GM12875 (cell line): Measurements from ENCODE around the gene FGFR2.
"Not testable (repeated sequence)": the region's sequence is repeated elsewhere in the genome, so short reads cannot be mapped to it uniquely, and the experiment has no call there.

Experiments used
- H3K4me3 ChIP-seq: one replicate; pipeline ENCODE4 v1.5.1; 2011; ENCODE audit warnings: low read depth, low read length, control low read depth
- CTCF ChIP-seq: IDR thresholded peaks from 2 replicates; pipeline ENCODE4 v1.5.1; 2011; ENCODE audit warnings: low read depth, mild to moderate bottlenecking, control low read depth, inconsistent platforms, low read length, moderate library complexity, borderline replicate concordance; ENCODE audit not compliant: insufficient read depth

Gene FGFR2

DNA sequence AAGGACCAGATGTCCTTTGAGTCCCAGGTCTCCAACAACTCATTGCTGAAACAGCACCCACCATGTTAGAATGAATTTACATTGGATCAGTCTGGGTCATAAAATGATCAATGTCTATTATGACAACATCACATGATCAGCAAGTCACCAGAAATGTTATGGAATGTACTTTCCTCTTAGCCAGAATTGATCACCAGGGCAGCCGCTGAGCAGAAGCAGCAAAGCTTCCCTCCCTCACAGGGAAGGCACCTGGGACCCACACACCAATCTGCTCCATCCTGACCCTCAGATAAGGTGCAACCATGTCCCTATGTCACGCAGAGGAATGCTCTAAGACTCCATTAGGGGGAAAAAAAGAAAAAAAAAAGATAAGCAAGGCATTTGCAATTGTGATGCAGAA lies 30.0 kb downstream of the FGFR2 start:
- H3K4me3 ChIP-seq: no peak overlapping the region
- no peak for TF ChIP-seq CTCF

GRCh38 chr10:121567569-121567968 lies 30.7 kb downstream of the FGFR2 start:
- TF ChIP-seq CTCF: no peak
- H3K4me3 ChIP-seq: no peak overlapping the region

GRCh38 chr10:121566755-121567154 lies 31.5 kb downstream of the FGFR2 start:
- no peak for TF ChIP-seq CTCF
- H3K4me3 ChIP-seq: no peak overlapping the region

- TF ChIP-seq CTCF: no peak
- no peak overlapping the region for H3K4me3 ChIP-seq
Observed at GRCh38 chr10:121559326-121560026, 38.8 kb downstream of the FGFR2 start.

GRCh38 chr10:121558238-121558637 lies 40.0 kb downstream of the FGFR2 start:
- TF ChIP-seq CTCF: no peak

GRCh38 chr10:121556918-121557573 lies 41.2 kb downstream of the FGFR2 start:
- TF ChIP-seq CTCF: no peak
- no peak overlapping the region for H3K4me3 ChIP-seq

More at GRCh38 chr10:121558238-121558637, 40.0 kb downstream of the FGFR2 start:
- no peak overlapping the region for H3K4me3 ChIP-seq

DNA sequence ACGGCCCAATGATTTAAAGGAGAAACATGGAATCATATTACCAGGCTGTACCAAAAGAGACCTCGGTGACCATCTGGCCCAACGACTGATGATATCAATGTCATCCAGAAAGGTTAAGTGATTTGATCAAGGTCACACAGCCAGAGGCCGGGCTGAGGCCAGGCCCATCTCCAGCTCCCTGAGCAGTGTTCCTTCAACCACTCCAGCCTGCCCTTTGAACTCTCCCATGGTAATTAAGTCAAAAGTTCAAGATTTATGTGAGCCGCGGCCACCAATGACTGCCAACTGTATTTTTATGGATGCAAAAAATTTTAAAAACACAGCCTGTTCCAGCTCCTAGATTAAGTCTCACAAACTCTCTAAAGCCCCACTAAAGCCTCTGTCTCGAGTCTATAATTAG lies 41.8 kb downstream of the FGFR2 start:
- H3K4me3 ChIP-seq: no peak overlapping the region
- TF ChIP-seq CTCF: no peak

DNA sequence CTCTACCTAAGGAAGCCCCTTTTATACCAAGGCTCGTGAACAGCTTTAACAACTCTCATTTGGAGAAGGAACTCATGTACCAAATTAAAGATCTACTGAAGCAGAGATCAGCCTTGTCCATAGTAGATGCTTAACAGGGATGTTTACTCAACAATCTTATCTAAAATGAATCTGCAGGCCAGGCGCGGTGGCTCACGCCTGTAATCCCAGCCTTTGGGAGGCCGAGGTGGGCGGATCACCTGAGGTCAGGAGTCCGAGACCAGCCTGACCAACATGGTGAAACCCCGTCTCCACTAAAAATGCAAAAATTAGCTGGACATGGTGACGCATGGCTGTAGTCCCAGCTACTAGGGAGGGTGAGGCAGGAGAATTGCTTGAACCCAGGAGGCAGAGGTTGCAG lies 43.3 kb downstream of the FGFR2 start:
- H3K4me3 ChIP-seq: not testable (repeated sequence)
